Ovary (tissue), 1 donor: ENCODE measurements around the gene C11orf97.

Source experiments
- EP300 ChIP-seq: sonication (generic); formaldehyde crosslinking; IDR thresholded peaks from one replicate; pipeline ENCODE4 v1.6.1; 2017; ENCODE audit warnings: antibody characterized with exemption
- POLR2A ChIP-seq: fragments of 450-650 bp; IDR thresholded peaks from one replicate; pipeline ENCODE4 v1.6.1; 2017; ENCODE audit warnings: antibody characterized with exemption, mild to moderate bottlenecking, moderate library complexity

- TF ChIP-seq EP300 = no peak
- no peak for TF ChIP-seq POLR2A
Measured at GRCh38 chr11:94518300-94518699, 6.0 kb downstream of the C11orf97 start.
